H1 (cell line): ENCODE results near the gene FGF12. TPM values are rescaled to one million over a fixed set of nuclear protein-coding genes. Genes with fewer than 3 reads are reported as not detected.

ENCODE experiments used
- CTCF ChIA-PET: fragments of 300-600 bp; sonication (Branson Sonifier 250); formaldehyde crosslinking; loops from one replicate; lab custom pipeline; 2021; ENCODE audit not compliant: partially characterized antibody; lab: Charles Lee
- POLR2A ChIA-PET: fragments of 300-600 bp; sonication (Branson Sonifier 250); formaldehyde crosslinking; loops from one replicate; lab custom pipeline; 2021; ENCODE audit warnings: inconsistent platforms; ENCODE audit not compliant: partially characterized antibody; lab: Charles Lee
- DNase-seq, 2 experiments: peaks; one replicate each; pipeline versions ENCODE4 v3.0.0 to v3.0.0-alpha.2; 2010 to 2022; ENCODE audit warnings: low spot score in 2 of 2, low read depth in 1 of 2, mixed read lengths in 1 of 2
- FAIRE-seq: peaks from 2 replicates; lab custom pipeline; 2011; peaks lifted over from hg19 to GRCh38; lab: Jason Lieb, UNC
- H2AFZ ChIP-seq: 2 replicates; pipeline ENCODE4 v1.8.1; 2012; ENCODE audit warnings: low read length, inconsistent platforms
- H2AK5ac ChIP-seq: 2 replicates; pipeline ENCODE4 v1.6.1; 2013; ENCODE audit warnings: low read depth, low read length
- H2BK120ac ChIP-seq: replicated peaks from 2 replicates; pipeline ENCODE3; 2013; ENCODE audit warnings: low read depth, low read length, inconsistent platforms
- H2BK12ac ChIP-seq: 2 replicates; pipeline ENCODE4 v1.6.1; 2013; ENCODE audit warnings: low read depth, low read length
- H2BK15ac ChIP-seq: 2 replicates; pipeline ENCODE4 v1.6.1; 2013; ENCODE audit warnings: low read length
- H2BK20ac ChIP-seq: 2 replicates; pipeline ENCODE4 v1.6.1; 2013; ENCODE audit warnings: low read length
- H2BK5ac ChIP-seq: 2 replicates; pipeline ENCODE4 v1.6.1; 2013; ENCODE audit warnings: low read depth, low read length
- H3K14ac ChIP-seq: 2 replicates; pipeline ENCODE4 v1.6.1; 2013; ENCODE audit warnings: inconsistent platforms; ENCODE audit not compliant: insufficient read length
- H3K18ac ChIP-seq: 2 replicates; pipeline ENCODE4 v1.6.1; 2013; ENCODE audit warnings: low read length; ENCODE audit errors: extremely low read depth
- H3K23ac ChIP-seq: 2 replicates; pipeline ENCODE4 v1.6.1; 2013; ENCODE audit warnings: inconsistent platforms; ENCODE audit not compliant: insufficient read length
- H3K23me2 ChIP-seq: 2 replicates; pipeline ENCODE4 v1.6.1; 2013; ENCODE audit warnings: low read depth, low read length
- H3K27ac ChIP-seq: 2 replicates; pipeline ENCODE4 v1.6.1; 2011; ENCODE audit warnings: low read depth, low read length, inconsistent platforms
- H3K27me3 ChIP-seq, 4 experiments: replicated peaks in 1 of 4; 1 replicate in 1 of 4; 2 replicates in 3 of 4; pipeline versions ENCODE4 v1.6.1 to v1.8.1; 2011 to 2013; ENCODE audit warnings: low read length in 3 of 4, mild to moderate bottlenecking in 3 of 4, inconsistent platforms in 2 of 4, mixed read lengths in 2 of 4, moderate library complexity in 1 of 4; ENCODE audit not compliant: control insufficient read depth in 3 of 4, insufficient read depth in 3 of 4; ENCODE audit errors: extremely low read depth in 1 of 4
- H3K36me3 ChIP-seq, 4 experiments: 2 replicates each; pipeline versions ENCODE4 v1.6.1 to v1.8.1; 2011 to 2013; ENCODE audit warnings: mild to moderate bottlenecking in 4 of 4, low read length in 3 of 4, moderate library complexity in 2 of 4, control low read depth in 1 of 4, inconsistent platforms in 1 of 4; ENCODE audit not compliant: insufficient read depth in 4 of 4, control insufficient read depth in 2 of 4
- H3K4ac ChIP-seq: replicated peaks from 2 replicates; pipeline ENCODE3; 2013; ENCODE audit warnings: low read length, low read depth, mixed read lengths, inconsistent platforms; ENCODE audit not compliant: insufficient read length
- H3K4me1 ChIP-seq, 4 experiments: replicated peaks in 1 of 4; 1 replicate in 1 of 4; 2 replicates in 3 of 4; pipeline versions ENCODE4 v1.6.1 to v1.8.1; 2011 to 2013; ENCODE audit warnings: low read length in 3 of 4, inconsistent platforms in 2 of 4, mixed read lengths in 1 of 4; ENCODE audit not compliant: insufficient read depth in 4 of 4, control insufficient read depth in 3 of 4
- H3K4me2 ChIP-seq, 2 experiments: 2 replicates each; pipeline versions ENCODE4 v1.6.1 to v1.8.1; 2011 to 2013; ENCODE audit warnings: low read depth in 2 of 2, low read length in 2 of 2, control low read depth in 1 of 2, inconsistent platforms in 1 of 2, mild to moderate bottlenecking in 1 of 2; ENCODE audit not compliant: insufficient read depth in 1 of 2
- H3K4me3 ChIP-seq, 4 experiments: fragments of 200-600, 300-600 bp in 1 of 4; sonication (generic), shearing (Covaris generic), sonication (Bioruptor Twin) in 1 of 4; 2 replicates each; pipeline versions ENCODE4 v1.5.1 to v1.8.1; 2011 to 2016; ENCODE audit warnings: low read length in 4 of 4, low read depth in 3 of 4, control low read depth in 2 of 4, inconsistent platforms in 2 of 4, mild to moderate bottlenecking in 2 of 4, mixed read lengths in 1 of 4, moderate library complexity in 1 of 4; ENCODE audit not compliant: insufficient read depth in 2 of 4; ENCODE audit errors: extremely low read depth in 1 of 4
- H3K56ac ChIP-seq: replicated peaks from 2 replicates; pipeline ENCODE3; 2013; ENCODE audit warnings: low read depth, mild to moderate bottlenecking, mixed read lengths, low read length, inconsistent platforms; ENCODE audit not compliant: insufficient read length
- H3K79me1 ChIP-seq: 2 replicates; pipeline ENCODE4 v1.6.1; 2013; ENCODE audit warnings: low read depth, low read length, control low read depth
- H3K79me2 ChIP-seq, 2 experiments: 2 replicates each; pipeline versions ENCODE4 v1.6.1 to v1.8.1; 2012 to 2013; ENCODE audit warnings: low read length in 2 of 2, mild to moderate bottlenecking in 2 of 2, inconsistent platforms in 1 of 2; ENCODE audit not compliant: insufficient read depth in 2 of 2, control insufficient read depth in 1 of 2
- H3K9ac ChIP-seq, 4 experiments: replicated peaks in 1 of 4; 1 replicate in 1 of 4; 2 replicates in 3 of 4; pipeline versions ENCODE4 v1.6.1 to v1.8.1; 2011 to 2013; ENCODE audit warnings: low read depth in 3 of 4, low read length in 3 of 4, control low read depth in 2 of 4, mild to moderate bottlenecking in 2 of 4, moderate library complexity in 2 of 4, inconsistent platforms in 1 of 4; ENCODE audit errors: extremely low read depth in 1 of 4
- H3K9me3 ChIP-seq, 2 experiments: 2 replicates each; pipeline versions ENCODE4 v1.6.1 to v1.8.1; 2012 to 2013; ENCODE audit warnings: mild to moderate bottlenecking in 2 of 2, moderate library complexity in 2 of 2, control low read depth in 1 of 2, inconsistent platforms in 1 of 2, low read depth in 1 of 2, low read length in 1 of 2, mixed read lengths in 1 of 2; ENCODE audit not compliant: insufficient read depth in 2 of 2
- H4K20me1 ChIP-seq, 2 experiments: replicated peaks in 1 of 2; 2 replicates each; pipeline versions ENCODE3 to v1.8.1; 2011 to 2013; ENCODE audit warnings: inconsistent platforms in 2 of 2, low read length in 2 of 2, mild to moderate bottlenecking in 1 of 2; ENCODE audit not compliant: insufficient read depth in 2 of 2, control insufficient read depth in 1 of 2
- H4K5ac ChIP-seq: 2 replicates; pipeline ENCODE4 v1.6.1; 2013; ENCODE audit warnings: low read length, low read depth, mixed read lengths, inconsistent platforms; ENCODE audit not compliant: insufficient read length
- H4K8ac ChIP-seq: 2 replicates; pipeline ENCODE4 v1.8.0; 2013; ENCODE audit warnings: mild to moderate bottlenecking, moderate library complexity, low read length, inconsistent platforms; ENCODE audit not compliant: insufficient read depth; ENCODE audit errors: extremely low read depth
- H4K91ac ChIP-seq: replicated peaks from 2 replicates; pipeline ENCODE3; 2013; ENCODE audit warnings: low read length, mixed read lengths, inconsistent platforms; ENCODE audit not compliant: insufficient read length
- CBX5 ChIP-seq: fragments of 300-800, 300-1000 bp; sonication (generic); IDR thresholded peaks from 2 replicates; pipeline ENCODE4 v1.7.1; 2016; ENCODE audit warnings: antibody characterized with exemption, low read length, low read depth
- CBX8 ChIP-seq: fragments of 300-800, 300-1000 bp; sonication (generic); IDR thresholded peaks from 2 replicates; pipeline ENCODE4 v1.7.1; 2016; ENCODE audit warnings: low read depth, low read length, borderline replicate concordance
- E2F6 ChIP-seq: IDR thresholded peaks from 2 replicates; pipeline ENCODE4 v1.6.1; 2012; ENCODE audit warnings: inconsistent platforms
- EGR1 ChIP-seq: IDR thresholded peaks from 2 replicates; pipeline ENCODE4 v1.6.1; 2011; ENCODE audit warnings: low read depth, low read length, borderline replicate concordance
- HDAC6 ChIP-seq: IDR thresholded peaks from one replicate; pipeline ENCODE4 v1.7.1; 2012; ENCODE audit warnings: low read depth, mild to moderate bottlenecking, inconsistent platforms, low read length, moderate library complexity
- JUN ChIP-seq: IDR thresholded peaks from 2 replicates; pipeline ENCODE4 v1.6.1; 2011; ENCODE audit warnings: low read depth, mild to moderate bottlenecking, improper control_type of control experiment, low read length
- JUND ChIP-seq: IDR thresholded peaks from 2 replicates; pipeline ENCODE4 v1.6.1; 2011; ENCODE audit warnings: mild to moderate bottlenecking, improper control_type of control experiment, low read length
- RXRA ChIP-seq: IDR thresholded peaks from 2 replicates; pipeline ENCODE4 v1.6.1; 2011; ENCODE audit warnings: low read depth, mild to moderate bottlenecking, low read length, moderate library complexity; ENCODE audit not compliant: insufficient read depth
- WGBS, 2 experiments: shearing (Covaris generic) in 1 of 2; methylation state at CpG; one replicate each; pipeline versions ENCODE4 v1.1.6 to v1.1.7; 2013 to 2015; ENCODE audit warnings: low lambda C conversion rate in 2 of 2, mixed read lengths in 2 of 2, inconsistent platforms in 1 of 2, low coverage in 1 of 2, missing lambda C conversion rate in 1 of 2; ENCODE audit not compliant: insufficient replicate concordance in 2 of 2, insufficient coverage in 1 of 2, insufficient read length in 1 of 2; ENCODE audit errors: extremely low coverage in 1 of 2, missing lambda C conversion rate in 1 of 2; 5-methylcytosine and 5-hydroxymethylcytosine counted together
- polyA plus RNA-seq, 7 experiments: library from polyadenylated mRNA; depleted of rRNA in 3 of 7; stranded (reverse) in 5 of 7; unstranded in 2 of 7; fragments of >200 nt in 5 of 7; fragments of 200-250 nt in 2 of 7; gene quantifications; 1 replicate in 5 of 7; 2 replicates in 1 of 7; 4 replicates in 1 of 7; pipeline versions ENCODE4 v1.2.1 to v1.2.3, GENCODE V29; 2011 to 2013; ENCODE audit warnings: missing spikeins in 2 of 7, mixed read lengths in 2 of 7
- total RNA-seq: library from RNA; stranded (reverse); fragmentation: NEBNext Ultra II Directional; extraction: Animal tissue kit (Norgen Biotek cat#: 25700); gene quantifications from 2 replicates; pipeline ENCODE4 v1.2.1, GENCODE V29; 2021
- TF ChIP-seq, protein P1 (sequence below): IDR thresholded peaks from 2 replicates; pipeline ENCODE4 v1.6.1; 2011; ENCODE audit warnings: low read length, improper control_type of control experiment

Gene FGF12
- total and polyA plus RNA-seq, 2 of the 8 experiments (the other 6 are each of a cell fraction or from before 2014, with no cell fraction given), result 4.1 to 16.6 TPM

DNA sequence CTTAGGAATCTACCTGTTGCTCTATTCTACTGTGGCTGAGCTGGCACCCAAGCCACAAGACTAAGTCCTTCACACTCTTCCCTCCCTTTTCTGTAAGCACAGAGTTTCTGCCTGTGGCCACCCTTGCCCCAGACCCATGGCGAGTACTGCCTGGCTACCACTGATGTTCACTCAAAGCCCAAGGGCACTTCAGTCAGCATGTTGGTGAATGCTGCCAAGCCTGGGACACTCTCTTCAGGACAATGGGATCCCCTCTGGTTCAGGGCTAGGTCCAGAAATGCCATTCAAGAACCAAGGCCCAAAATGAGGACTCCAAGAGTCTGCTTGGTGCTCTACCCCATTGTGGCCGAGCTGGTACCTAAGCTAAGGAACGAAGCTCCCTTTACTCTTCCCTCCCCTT is 184.2 kb downstream of the FGF12 start:
- Histone ChIP-seq H3K4ac (no peak overlapping the region), H3K9ac (no peak overlapping the region), H3K18ac (no peak overlapping the region), H3K4me1 (no peaks in the 10 kb centered on the region), H3K79me2 (no peaks in the 10 kb centered on the region), H2AK5ac (no peak overlapping the region), H3K9me3 (no peaks in the 10 kb centered on the region), H4K91ac (no peak overlapping the region), H2BK120ac (no peak overlapping the region), H3K23me2 (no peaks in the 10 kb centered on the region), H3K27ac (no peak overlapping the region), H3K36me3 (no peaks in the 10 kb centered on the region), H3K4me2 (no peak overlapping the region), H3K79me1 (no peaks in the 10 kb centered on the region), H3K4me3 (no peak overlapping the region), H3K27me3 (no peaks in the 10 kb centered on the region), H2BK12ac (no peak overlapping the region), H3K14ac (no peak overlapping the region), H2BK15ac (no peak overlapping the region), H2AFZ (no peak overlapping the region), H2BK5ac (no peak overlapping the region), H4K20me1 (no peaks in the 10 kb centered on the region), H2BK20ac (no peak overlapping the region), H3K23ac (no peak overlapping the region), H4K8ac (no peak overlapping the region), H3K56ac (no peak overlapping the region), H4K5ac (no peak overlapping the region)
- POLR2A ChIA-PET, result no interaction called here
- no peak for DNase-seq
- CTCF ChIA-PET, result interaction anchor here (1.1 to 1.7 kb wide), 2 partner anchors 49 to 229 kb away, joined by 4 read pairs; no protein-coding TSS in a partner anchor
- FAIRE-seq, result no peak
- TF ChIP-seq E2F6, result no peak
- TF ChIP-seq CBX8, result no peak
- TF ChIP-seq RXRA, result no peak
- TF ChIP-seq HDAC6, result no peak
- no peak for TF ChIP-seq JUND
- no peak for TF ChIP-seq EGR1
- TF ChIP-seq, protein P1, sequence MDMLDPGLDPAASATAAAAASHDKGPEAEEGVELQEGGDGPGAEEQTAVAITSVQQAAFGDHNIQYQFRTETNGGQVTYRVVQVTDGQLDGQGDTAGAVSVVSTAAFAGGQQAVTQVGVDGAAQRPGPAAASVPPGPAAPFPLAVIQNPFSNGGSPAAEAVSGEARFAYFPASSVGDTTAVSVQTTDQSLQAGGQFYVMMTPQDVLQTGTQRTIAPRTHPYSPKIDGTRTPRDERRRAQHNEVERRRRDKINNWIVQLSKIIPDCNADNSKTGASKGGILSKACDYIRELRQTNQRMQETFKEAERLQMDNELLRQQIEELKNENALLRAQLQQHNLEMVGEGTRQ, result no peak
- no peak for TF ChIP-seq JUN
- no peak for TF ChIP-seq CBX5
- WGBS, 2 experiments, result 91% methylated on average over 3 of the region's 3 CpGs; no CpG with 5 or more reads in 1 of the 2 experiments
